Skeletal muscle tissue (tissue), 5 donors: Measurements from ENCODE around the gene MBLAC1. TPM values are rescaled to one million over a fixed set of nuclear protein-coding genes. Genes with fewer than 3 reads are reported as not detected.

ENCODE experiments used
- H3K27ac ChIP-seq: one replicate; pipeline ENCODE4 v1.7.0; 2013; ENCODE audit warnings: mild to moderate bottlenecking, low read depth, low read length, inconsistent platforms
- H3K27me3 ChIP-seq, 3 donors: one replicate each; pipeline ENCODE4 v1.7.0; 2013; ENCODE audit warnings: low read length in 3 of 3; ENCODE audit not compliant: control insufficient read depth in 3 of 3, insufficient read depth in 3 of 3
- H3K36me3 ChIP-seq, 3 donors: one replicate each; pipeline ENCODE4 v1.7.0; 2013; ENCODE audit warnings: low read length in 3 of 3; ENCODE audit not compliant: control insufficient read depth in 3 of 3, insufficient read depth in 3 of 3
- H3K4me1 ChIP-seq, 3 donors: one replicate each; pipeline ENCODE4 v1.7.0; 2013; ENCODE audit warnings: low read length in 3 of 3, mild to moderate bottlenecking in 3 of 3; ENCODE audit not compliant: control insufficient read depth in 3 of 3, insufficient read depth in 3 of 3
- H3K4me3 ChIP-seq, 3 donors: one replicate each; pipeline ENCODE4 v1.7.0; 2013; ENCODE audit warnings: low read length in 3 of 3
- H3K9ac ChIP-seq, 3 donors: one replicate each; pipeline ENCODE4 v1.7.0; 2013; ENCODE audit warnings: low read length in 3 of 3, mild to moderate bottlenecking in 3 of 3, moderate library complexity in 2 of 3, low read depth in 1 of 3
- H3K9me3 ChIP-seq, 3 donors: one replicate each; pipeline ENCODE4 v1.7.0; 2013; ENCODE audit warnings: low read length in 3 of 3; ENCODE audit not compliant: control insufficient read depth in 3 of 3
- small RNA-seq: library from RNA; depleted of rRNA; stranded (forward); fragments of <200 nt; gene quantifications from one replicate; pipeline ENCODE3, GENCODE V24; 2014
- total RNA-seq: library from RNA; depleted of rRNA; stranded (reverse); fragments of >200 nt; gene quantifications from one replicate; pipeline ENCODE4 v1.2.3, GENCODE V29; 2014
- donor health status: Osteomylitis.

MBLAC1 gene
- total RNA-seq, 1 donor from 2014 or later = 1.0 TPM

- no peaks in the 10 kb centered on the region for H3K9me3 ChIP-seq
- no peaks in the 10 kb centered on the region for H3K36me3 ChIP-seq
- H3K9ac ChIP-seq = peak within 1 kb of the TSS in 2 of 3 donors; percentile 34 to 72
- peaks cover 5 to 9% (median 6%) of the 10 kb centered on the region in 3 donors for H3K4me1 ChIP-seq
- H3K27me3 ChIP-seq = peaks cover 0 to 44% (median 3%) of the 10 kb centered on the region in 3 donors
- H3K4me3 ChIP-seq = peak within 1 kb of the TSS; percentile 39 to 68 (median 67)
- no peak within 1 kb of the TSS for H3K27ac ChIP-seq
These were observed 50.6 kb downstream of the MBLAC1 start, which contains the start of the genes GPC2 and STAG3 for GRCh38 chr7:100177045-100178001. TSS of gene GPC2 (minus strand) at chr7:100177381. CDS start at chr7:100177199, 182 bp downstream. TSS of gene STAG3 (plus strand) at chr7:100177918. CDS start at chr7:100180557, 2,639 bp downstream.

Small RNAs within 50 kb of the gene (small RNA-seq; reads per million reads assigned to genes)
- gene MIR106B (134 reads per million, percentile 97 among the genes with 10 or more reads in this experiment), gene MIR25 (1,365 reads per million, percentile 99 among the genes with 10 or more reads in this experiment), gene MIR93 (494 reads per million, percentile 98 among the genes with 10 or more reads in this experiment)

Other genes starting within 250 kb of the MBLAC1 start
- gene OR2AE1, start 249.9 kb upstream of the MBLAC1 start, total RNA-seq = not detected
- 15.1 TPM for gene TRIM4, start 207.4 kb upstream of the MBLAC1 start, total RNA-seq
- 1.0 TPM for gene GJC3, start 197.3 kb upstream of the MBLAC1 start, total RNA-seq
- 9.4 TPM for gene AZGP1, start 150.9 kb upstream of the MBLAC1 start, total RNA-seq
- 32.9 TPM for gene ZKSCAN1, start 111.4 kb upstream of the MBLAC1 start, total RNA-seq
- gene ZSCAN21, start 77.2 kb upstream of the MBLAC1 start, total RNA-seq = 11.5 TPM
- 34.4 TPM for gene ZNF3, start 45.2 kb upstream of the MBLAC1 start, total RNA-seq
- 57.4 TPM for gene COPS6, start 38.0 kb upstream of the MBLAC1 start, total RNA-seq
- gene MCM7, start 25.6 kb upstream of the MBLAC1 start, total RNA-seq = 42.3 TPM
- 20.9 TPM for gene AP4M1, start 25.3 kb upstream of the MBLAC1 start, total RNA-seq
- gene TAF6, start 7.6 kb upstream of the MBLAC1 start, total RNA-seq = 11.0 TPM
- 25.6 TPM for gene CNPY4, start 7.3 kb upstream of the MBLAC1 start, total RNA-seq
- gene LAMTOR4, start 22.0 kb downstream of the MBLAC1 start, total RNA-seq = 73.1 TPM
- 2.6 TPM for gene TRAPPC14, start 31.8 kb downstream of the MBLAC1 start, total RNA-seq
- gene GAL3ST4, start 41.6 kb downstream of the MBLAC1 start, total RNA-seq = 2.1 TPM
- gene GPC2, start 50.4 kb downstream of the MBLAC1 start, total RNA-seq = 5.2 TPM
- 0.52 TPM for gene STAG3, start 51.0 kb downstream of the MBLAC1 start, total RNA-seq
- not detected for gene PVRIG, start 93.0 kb downstream of the MBLAC1 start, total RNA-seq
- gene SPDYE3, start 180.7 kb downstream of the MBLAC1 start, total RNA-seq = not detected
- gene PILRB, start 231.2 kb downstream of the MBLAC1 start, total RNA-seq = 4.2 TPM
- gene PILRA, start 246.5 kb downstream of the MBLAC1 start, total RNA-seq = 1.6 TPM